CD14-positive monocyte (primary cell): Measurements from ENCODE around the gene LEO1. TPM values are rescaled to one million over a fixed set of nuclear protein-coding genes. Genes with fewer than 3 reads are reported as not detected.
A peak's percentile ranks its signal among the peaks of the same experiment; 100 is the strongest.

Source experiments
- DNase-seq, 3 donors: peaks; one replicate each; pipeline ENCODE4 v3.0.0-alpha.2; 2011 to 2022
- H2AFZ ChIP-seq: 2 replicates; pipeline ENCODE4 v1.6.0; 2012; ENCODE audit warnings: mild to moderate bottlenecking, low read depth, low read length, inconsistent platforms; ENCODE audit not compliant: insufficient read depth, poor library complexity, severe bottlenecking
- H3K27ac ChIP-seq, 2 donors: 1 replicate in 1 of 2; 2 replicates in 1 of 2; pipeline ENCODE4 v1.5.1; 2012 to 2013; ENCODE audit warnings: low read length in 2 of 2, control low read depth in 1 of 2, inconsistent platforms in 1 of 2, low read depth in 1 of 2, mild to moderate bottlenecking in 1 of 2
- H3K27me3 ChIP-seq, 2 donors: one replicate each; pipeline versions ENCODE4 v1.6.0 to v1.6.1; 2011 to 2013; ENCODE audit warnings: low read length in 2 of 2; ENCODE audit not compliant: control insufficient read depth in 2 of 2, insufficient read depth in 2 of 2
- H3K36me3 ChIP-seq, 2 donors: replicated peaks in 1 of 2; 1 replicate in 1 of 2; 2 replicates in 1 of 2; pipeline versions ENCODE4 v1.5.1 to v1.6.1; 2012 to 2013; ENCODE audit warnings: low read length in 2 of 2, control low read depth in 1 of 2, inconsistent platforms in 1 of 2, mild to moderate bottlenecking in 1 of 2; ENCODE audit not compliant: insufficient read depth in 2 of 2, control insufficient read depth in 1 of 2
- H3K4me1 ChIP-seq, 2 donors: 1 replicate in 1 of 2; 2 replicates in 1 of 2; pipeline versions ENCODE4 v1.5.1 to v1.6.1; 2012 to 2013; ENCODE audit warnings: low read length in 2 of 2, control low read depth in 1 of 2, inconsistent platforms in 1 of 2, mild to moderate bottlenecking in 1 of 2, moderate library complexity in 1 of 2; ENCODE audit not compliant: insufficient read depth in 2 of 2, control insufficient read depth in 1 of 2
- H3K4me2 ChIP-seq: replicated peaks from 2 replicates; pipeline ENCODE3; 2012; ENCODE audit warnings: low read length, moderate library complexity, mild to moderate bottlenecking; ENCODE audit not compliant: poor library complexity, severe bottlenecking; ENCODE audit errors: extremely low read depth
- H3K4me3 ChIP-seq, 3 experiments: fragments of 200-600 bp in 1 of 3; sonication (generic) in 1 of 3; replicated peaks in 1 of 3; 1 replicate in 2 of 3; 2 replicates in 1 of 3; pipeline ENCODE4 v1.5.1; 2011 to 2013; ENCODE audit warnings: low read length in 3 of 3, mild to moderate bottlenecking in 3 of 3, control low read depth in 2 of 3, low read depth in 2 of 3, inconsistent platforms in 1 of 3, moderate library complexity in 1 of 3
- H3K79me2 ChIP-seq: 2 replicates; pipeline ENCODE4 v1.6.0; 2012; ENCODE audit warnings: mild to moderate bottlenecking, control low read depth, inconsistent platforms, low read length, moderate library complexity; ENCODE audit not compliant: insufficient read depth
- H3K9ac ChIP-seq: 2 replicates; pipeline ENCODE4 v1.6.0; 2017; ENCODE audit warnings: low read length, mild to moderate bottlenecking; ENCODE audit not compliant: insufficient read depth, poor library complexity, severe bottlenecking
- H3K9me3 ChIP-seq, 2 donors: replicated peaks in 1 of 2; 1 replicate in 1 of 2; 2 replicates in 1 of 2; pipeline versions ENCODE4 v1.5.1 to v1.6.1; 2012 to 2013; ENCODE audit warnings: low read length in 2 of 2, control low read depth in 1 of 2; ENCODE audit not compliant: control insufficient read depth in 1 of 2, insufficient read depth in 1 of 2
- H4K20me1 ChIP-seq: 2 replicates; pipeline ENCODE4 v1.6.0; 2012; ENCODE audit warnings: mild to moderate bottlenecking, low read length, control low read depth, moderate library complexity; ENCODE audit not compliant: insufficient read depth
- H3K27ac Mint-ChIP-seq, 7 donors: one replicate each; pipeline ENCODE4 v1.8.0; 2020; ENCODE audit warnings: mild to moderate bottlenecking in 7 of 7, mixed read lengths in 7 of 7, moderate library complexity in 6 of 7, inconsistent platforms in 2 of 7
- H3K27me3 Mint-ChIP-seq, 3 donors: one replicate each; pipeline ENCODE4 v1.8.0; 2021 to 2022; ENCODE audit warnings: low read depth in 3 of 3, mild to moderate bottlenecking in 3 of 3, mixed read lengths in 3 of 3, moderate library complexity in 3 of 3, inconsistent platforms in 1 of 3
- H3K36me3 Mint-ChIP-seq, 2 donors: one replicate each; pipeline ENCODE4 v1.8.0; 2020; ENCODE audit warnings: mixed read lengths in 2 of 2, inconsistent platforms in 1 of 2, mild to moderate bottlenecking in 1 of 2
- H3K4me1 Mint-ChIP-seq: one replicate; pipeline ENCODE4 v1.8.0; 2020; ENCODE audit warnings: mild to moderate bottlenecking, mixed read lengths
- H3K4me3 Mint-ChIP-seq, 2 donors: one replicate each; pipeline ENCODE4 v1.8.0; 2020; ENCODE audit warnings: mild to moderate bottlenecking in 2 of 2, mixed read lengths in 2 of 2, moderate library complexity in 1 of 2
- H3K9me3 Mint-ChIP-seq, 7 donors: one replicate each; pipeline ENCODE4 v1.8.0; 2020 to 2022; ENCODE audit warnings: mixed read lengths in 7 of 7, mild to moderate bottlenecking in 6 of 7, moderate library complexity in 6 of 7, inconsistent platforms in 2 of 7
- WGBS: methylation state at CpG from one replicate; pipeline ENCODE4 v1.1.5; 2013; ENCODE audit warnings: missing lambda C conversion rate; ENCODE audit not compliant: insufficient coverage; 5-methylcytosine and 5-hydroxymethylcytosine counted together
- intact Hi-C, 2 donors: fragments of 100-400 bp; cut with micrococcal nuclease; formaldehyde crosslinking; loops; one replicate each; pipeline versions ENCODE4 v1.15.0 to v1.15.1; 2023
- polyA plus RNA-seq, 3 donors: library from polyadenylated mRNA; depleted of rRNA in 1 of 3; unstranded in 2 of 3; stranded (reverse) in 1 of 3; fragments of 300-500 nt in 2 of 3; fragments of >200 nt in 1 of 3; fragmentation: Illumina TruSeq in 2 of 3; gene quantifications; 1 replicate in 2 of 3; 2 replicates in 1 of 3; pipeline ENCODE4 v1.2.3, GENCODE V29; 2012 to 2021
- TF ChIP-seq, protein P1 (sequence below): fragments of 200-600 bp; IDR thresholded peaks from one replicate; pipeline ENCODE4 v1.8.0; 2022; ENCODE audit warnings: antibody characterized with exemption, mild to moderate bottlenecking

Gene LEO1
- polyA plus RNA-seq, 3 donors, result 1.4 to 9.3 (median 4.7) TPM

DNA sequence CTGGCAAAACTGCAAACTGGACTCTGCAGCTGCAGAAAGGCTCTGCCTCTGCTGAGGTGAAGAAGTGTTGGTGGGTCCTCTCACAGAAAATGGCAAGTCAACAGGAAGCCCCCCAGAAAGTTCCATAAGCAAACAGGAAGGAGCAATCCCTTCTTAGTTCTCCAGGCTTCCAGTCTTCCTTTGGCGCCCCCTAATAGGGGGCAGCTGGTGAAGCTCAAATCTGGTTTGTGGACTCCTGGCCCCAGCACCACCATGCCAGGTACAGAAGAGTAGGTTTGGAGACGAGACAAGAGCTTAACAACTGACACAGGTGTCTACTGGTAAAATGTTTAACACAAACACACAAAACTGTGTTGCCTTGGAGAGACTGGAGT, 35.5 kb downstream of the LEO1 start:
- H3K36me3 ChIP-seq, result peaks cover 27 to 73% of the 10 kb centered on the region in 2 donors
- no peak overlapping the region for H3K9ac ChIP-seq
- intact Hi-C loops, result no loop called here
- no peaks in the 10 kb centered on the region for H3K4me1 ChIP-seq
- peaks cover 37 to 82% of the 10 kb centered on the region in 2 donors for H3K36me3 Mint-ChIP-seq
- no peak overlapping the region for H3K4me3 Mint-ChIP-seq
- no peak overlapping the region for H2AFZ ChIP-seq
- H3K27ac ChIP-seq, result no peak overlapping the region
- no peaks in the 10 kb centered on the region for H4K20me1 ChIP-seq
- H3K27me3 ChIP-seq, result no peaks in the 10 kb centered on the region
- H3K9me3 ChIP-seq, result no peaks in the 10 kb centered on the region
- H3K79me2 ChIP-seq, result no peaks in the 10 kb centered on the region
- H3K4me3 ChIP-seq, result no peak overlapping the region
- no peaks in the 10 kb centered on the region for H3K9me3 Mint-ChIP-seq
- no CpG with 5 or more reads among the region's 2 CpGs for WGBS
- peak overlapping the region in 3 of 7 donors; percentile 8 to 35 (median 10) for H3K27ac Mint-ChIP-seq
- TF ChIP-seq, protein P1, sequence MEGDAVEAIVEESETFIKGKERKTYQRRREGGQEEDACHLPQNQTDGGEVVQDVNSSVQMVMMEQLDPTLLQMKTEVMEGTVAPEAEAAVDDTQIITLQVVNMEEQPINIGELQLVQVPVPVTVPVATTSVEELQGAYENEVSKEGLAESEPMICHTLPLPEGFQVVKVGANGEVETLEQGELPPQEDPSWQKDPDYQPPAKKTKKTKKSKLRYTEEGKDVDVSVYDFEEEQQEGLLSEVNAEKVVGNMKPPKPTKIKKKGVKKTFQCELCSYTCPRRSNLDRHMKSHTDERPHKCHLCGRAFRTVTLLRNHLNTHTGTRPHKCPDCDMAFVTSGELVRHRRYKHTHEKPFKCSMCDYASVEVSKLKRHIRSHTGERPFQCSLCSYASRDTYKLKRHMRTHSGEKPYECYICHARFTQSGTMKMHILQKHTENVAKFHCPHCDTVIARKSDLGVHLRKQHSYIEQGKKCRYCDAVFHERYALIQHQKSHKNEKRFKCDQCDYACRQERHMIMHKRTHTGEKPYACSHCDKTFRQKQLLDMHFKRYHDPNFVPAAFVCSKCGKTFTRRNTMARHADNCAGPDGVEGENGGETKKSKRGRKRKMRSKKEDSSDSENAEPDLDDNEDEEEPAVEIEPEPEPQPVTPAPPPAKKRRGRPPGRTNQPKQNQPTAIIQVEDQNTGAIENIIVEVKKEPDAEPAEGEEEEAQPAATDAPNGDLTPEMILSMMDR, result no peak
- H3K27me3 Mint-ChIP-seq, result peaks cover 0 to 2% (median 0%) of the 10 kb centered on the region in 3 donors
- H3K4me1 Mint-ChIP-seq, result no peaks in the 10 kb centered on the region
- no peak overlapping the region for H3K4me2 ChIP-seq
- DNase-seq, result no peak

DNA sequence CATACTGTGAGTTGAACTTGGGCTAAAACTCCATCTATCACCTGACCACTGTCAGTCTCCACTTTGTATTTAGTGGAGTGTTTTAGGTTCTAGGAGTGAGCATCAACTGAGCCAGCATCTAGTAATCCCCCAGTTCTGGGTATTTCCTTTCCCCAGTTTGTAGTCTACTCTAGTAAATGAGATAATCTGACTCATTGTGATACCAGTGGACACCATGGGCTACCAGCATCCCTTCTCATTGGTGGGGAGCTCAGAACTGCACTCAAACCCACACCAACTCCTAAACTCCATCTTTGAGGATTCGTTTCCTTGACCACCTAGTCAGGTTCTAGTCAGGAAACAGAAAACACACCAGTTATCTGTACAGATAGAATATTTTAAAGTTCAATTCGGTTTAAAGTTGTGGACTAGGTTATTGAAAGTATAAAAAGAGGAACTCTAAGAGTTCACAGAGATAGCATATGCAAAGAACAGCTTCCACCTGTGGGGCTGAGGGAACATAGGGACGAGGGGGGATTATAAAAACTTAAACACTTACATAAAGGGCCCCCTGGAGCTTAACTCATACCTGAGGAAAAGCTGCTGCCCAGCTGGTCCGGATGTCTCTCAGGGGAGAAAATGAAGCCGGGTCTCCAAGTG, 36.0 kb downstream of the LEO1 start:
- Histone ChIP-seq H3K4me3 (no peak overlapping the region), H3K4me1 (no peaks in the 10 kb centered on the region), H3K79me2 (no peaks in the 10 kb centered on the region), H3K9me3 (no peaks in the 10 kb centered on the region), H3K27ac (no peak overlapping the region), H3K27me3 (no peaks in the 10 kb centered on the region), H3K9ac (no peak overlapping the region), H3K36me3 (peaks cover 29 to 75% of the 10 kb centered on the region in 2 donors), H4K20me1 (no peaks in the 10 kb centered on the region), H2AFZ (no peak overlapping the region), H3K4me2 (no peak overlapping the region)
- no peaks in the 10 kb centered on the region for H3K4me1 Mint-ChIP-seq
- peaks cover 39 to 77% of the 10 kb centered on the region in 2 donors for H3K36me3 Mint-ChIP-seq
- intact Hi-C loops, result no loop called here
- WGBS, result 100% methylated on average over 1 of the region's 5 CpGs
- H3K27ac Mint-ChIP-seq, result peak overlapping the region in 5 of 7 donors; percentile 8 to 42 (median 33)
- no peak overlapping the region for H3K4me3 Mint-ChIP-seq
- no peaks in the 10 kb centered on the region for H3K9me3 Mint-ChIP-seq
- peaks cover 0 to 2% (median 0%) of the 10 kb centered on the region in 3 donors for H3K27me3 Mint-ChIP-seq
- TF ChIP-seq, protein P1, result no peak
- DNase-seq, result no peak
